HEK293 (cell line): ENCODE results near the gene REX1BD.

Experiments
- CTCF ChIP-seq: fragments of 450-650 bp; formaldehyde crosslinking; IDR thresholded peaks from 2 replicates; pipeline ENCODE4 v1.5.1; 2016; ENCODE audit warnings: missing biosample characterization, missing genetic modification characterization
- SALL2 ChIP-seq: fragments of 450-650 bp; formaldehyde crosslinking; IDR thresholded peaks from 2 replicates; pipeline ENCODE4 v1.5.0; 2017; ENCODE audit warnings: missing biosample characterization, mild to moderate bottlenecking, missing genetic modification characterization, borderline replicate concordance
- SP7 ChIP-seq: fragments of 450-650 bp; formaldehyde crosslinking; IDR thresholded peaks from 2 replicates; pipeline ENCODE4 v1.5.1; 2016; ENCODE audit warnings: missing biosample characterization, missing genetic modification characterization
- TCF7L2 ChIP-seq: IDR thresholded peaks from 2 replicates; pipeline ENCODE4 v1.6.1; 2011; ENCODE audit warnings: low read depth, mild to moderate bottlenecking, inconsistent platforms, low read length, moderate library complexity, borderline replicate concordance
- YY2 ChIP-seq: fragments of 450-650 bp; formaldehyde crosslinking; IDR thresholded peaks from 2 replicates; pipeline ENCODE4 v1.5.1; 2016; ENCODE audit warnings: missing biosample characterization, missing genetic modification characterization
- ZBTB17 ChIP-seq: fragments of 450-650 bp; formaldehyde crosslinking; IDR thresholded peaks from 2 replicates; pipeline ENCODE4 v1.5.1; 2016; ENCODE audit warnings: missing biosample characterization, missing genetic modification characterization
- ZNF394 ChIP-seq: fragments of 450-650 bp; formaldehyde crosslinking; IDR thresholded peaks from 2 replicates; pipeline ENCODE4 v1.5.1; 2016; ENCODE audit warnings: missing biosample characterization, missing genetic modification characterization, mild to moderate bottlenecking, moderate library complexity, borderline replicate concordance
- ZNF518A ChIP-seq: fragments of 450-650 bp; formaldehyde crosslinking; conservative IDR thresholded peaks from 2 replicates; pipeline ENCODE4 v1.5.1; 2016; ENCODE audit warnings: low read depth, missing biosample characterization, missing genetic modification characterization
- ZNF561 ChIP-seq: fragments of 450-650 bp; IDR thresholded peaks from 2 replicates; pipeline ENCODE4 v1.5.1; 2018; ENCODE audit warnings: missing biosample characterization, missing genetic modification characterization, borderline replicate concordance
- ZNF600 ChIP-seq: fragments of 450-650 bp; formaldehyde crosslinking; IDR thresholded peaks from 2 replicates; pipeline ENCODE4 v1.5.1; 2016; ENCODE audit warnings: missing biosample characterization, missing genetic modification characterization
- ZNF624 ChIP-seq: fragments of 450-650 bp; formaldehyde crosslinking; IDR thresholded peaks from 2 replicates; pipeline ENCODE4 v1.5.1; 2017; ENCODE audit warnings: missing biosample characterization, missing genetic modification characterization
- ZNF660 ChIP-seq: fragments of 450-650 bp; IDR thresholded peaks from 2 replicates; pipeline ENCODE4 v1.5.1; 2018; ENCODE audit warnings: missing biosample characterization, mild to moderate bottlenecking, missing genetic modification characterization
- ZNF677 ChIP-seq: fragments of 450-650 bp; IDR thresholded peaks from 2 replicates; pipeline ENCODE4 v1.5.0; 2018; ENCODE audit warnings: missing biosample characterization, mild to moderate bottlenecking, missing genetic modification characterization, moderate library complexity
- ZNF692 ChIP-seq: fragments of 450-650 bp; formaldehyde crosslinking; IDR thresholded peaks from 2 replicates; pipeline ENCODE4 v1.5.1; 2016; ENCODE audit warnings: missing biosample characterization, missing genetic modification characterization
- ZNF843 ChIP-seq: fragments of 450-650 bp; formaldehyde crosslinking; IDR thresholded peaks from 2 replicates; pipeline ENCODE4 v1.5.1; 2016; ENCODE audit warnings: missing biosample characterization, missing genetic modification characterization
- ZSCAN23 ChIP-seq: fragments of 450-650 bp; formaldehyde crosslinking; IDR thresholded peaks from 2 replicates; pipeline ENCODE4 v1.5.1; 2016; ENCODE audit warnings: missing biosample characterization, missing genetic modification characterization
- TF ChIP-seq, protein P1 (sequence below): fragments of 450-650 bp; formaldehyde crosslinking; IDR thresholded peaks from 2 replicates; pipeline ENCODE4 v1.5.1; 2017; ENCODE audit warnings: missing biosample characterization, mild to moderate bottlenecking, missing genetic modification characterization, moderate library complexity
- TF ChIP-seq, protein P2 (sequence below): fragments of 450-650 bp; formaldehyde crosslinking; IDR thresholded peaks from 2 replicates; pipeline ENCODE4 v1.5.1; 2016; ENCODE audit warnings: missing biosample characterization, missing genetic modification characterization
- TF ChIP-seq, protein P3 (sequence below): fragments of 450-650 bp; formaldehyde crosslinking; IDR thresholded peaks from 2 replicates; pipeline ENCODE4 v1.5.1; 2016; ENCODE audit warnings: missing biosample characterization, missing genetic modification characterization

The REX1BD gene

DNA sequence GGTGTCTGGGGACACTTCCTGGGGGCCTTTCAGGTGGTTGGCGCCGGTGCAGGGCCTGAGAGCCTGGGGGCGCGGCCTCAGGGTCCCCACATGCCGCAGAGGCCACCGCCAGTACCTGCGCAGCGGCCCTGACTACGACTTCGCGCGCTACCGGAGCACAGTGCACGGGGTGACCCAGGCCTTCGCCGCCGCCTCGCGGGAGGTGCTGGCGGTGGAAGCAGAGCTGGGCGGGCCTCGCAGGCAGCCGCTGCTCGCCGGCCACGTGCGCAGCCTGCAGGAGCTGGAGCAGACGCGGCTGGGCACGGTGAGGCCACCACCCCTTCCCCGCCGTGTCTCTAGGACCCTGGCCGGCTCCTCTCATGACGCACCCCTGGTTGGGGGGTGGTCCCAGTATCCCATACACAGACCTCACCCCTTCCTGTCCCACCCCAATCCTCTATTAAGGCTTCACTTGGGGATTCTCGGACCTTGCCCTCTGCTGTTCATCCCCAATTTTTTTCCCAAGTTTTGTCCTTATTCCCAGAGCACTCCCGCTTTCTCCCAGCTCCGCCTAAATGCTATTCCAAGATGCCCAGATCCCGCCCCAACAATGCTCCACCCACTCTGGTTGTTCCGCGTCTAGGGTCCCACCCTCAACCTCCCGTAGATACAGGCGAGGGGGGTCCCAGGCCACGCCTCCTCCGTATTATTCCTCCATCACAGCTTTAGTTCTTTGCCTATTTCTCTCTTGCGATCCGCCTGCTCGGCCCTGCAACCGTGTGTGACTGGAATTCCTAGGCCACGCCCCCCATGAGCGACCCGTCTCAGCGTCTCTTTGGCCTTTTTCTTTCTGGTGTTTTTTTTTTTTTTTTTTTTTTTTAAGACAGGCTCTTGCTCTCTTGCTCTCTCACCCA, 1.0 kb downstream of the REX1BD start (continued):
- TF ChIP-seq ZNF394 (tag by site-specific recombination), result no peak
- no peak for TF ChIP-seq ZSCAN23 (tag by site-specific recombination)
- TF ChIP-seq YY2 (tag by site-specific recombination), result no peak
- TF ChIP-seq, protein P1, sequence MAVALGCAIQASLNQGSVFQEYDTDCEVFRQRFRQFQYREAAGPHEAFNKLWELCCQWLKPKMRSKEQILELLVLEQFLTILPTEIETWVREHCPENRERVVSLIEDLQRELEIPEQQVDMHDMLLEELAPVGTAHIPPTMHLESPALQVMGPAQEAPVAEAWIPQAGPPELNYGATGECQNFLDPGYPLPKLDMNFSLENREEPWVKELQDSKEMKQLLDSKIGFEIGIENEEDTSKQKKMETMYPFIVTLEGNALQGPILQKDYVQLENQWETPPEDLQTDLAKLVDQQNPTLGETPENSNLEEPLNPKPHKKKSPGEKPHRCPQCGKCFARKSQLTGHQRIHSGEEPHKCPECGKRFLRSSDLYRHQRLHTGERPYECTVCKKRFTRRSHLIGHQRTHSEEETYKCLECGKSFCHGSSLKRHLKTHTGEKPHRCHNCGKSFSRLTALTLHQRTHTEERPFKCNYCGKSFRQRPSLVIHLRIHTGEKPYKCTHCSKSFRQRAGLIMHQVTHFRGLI, result peak; percentile 62; the same call in 1 of the 2 replicates
- no peak for TF ChIP-seq SALL2 (tag by site-specific recombination)
- no peak for TF ChIP-seq TCF7L2
- TF ChIP-seq, protein P2, sequence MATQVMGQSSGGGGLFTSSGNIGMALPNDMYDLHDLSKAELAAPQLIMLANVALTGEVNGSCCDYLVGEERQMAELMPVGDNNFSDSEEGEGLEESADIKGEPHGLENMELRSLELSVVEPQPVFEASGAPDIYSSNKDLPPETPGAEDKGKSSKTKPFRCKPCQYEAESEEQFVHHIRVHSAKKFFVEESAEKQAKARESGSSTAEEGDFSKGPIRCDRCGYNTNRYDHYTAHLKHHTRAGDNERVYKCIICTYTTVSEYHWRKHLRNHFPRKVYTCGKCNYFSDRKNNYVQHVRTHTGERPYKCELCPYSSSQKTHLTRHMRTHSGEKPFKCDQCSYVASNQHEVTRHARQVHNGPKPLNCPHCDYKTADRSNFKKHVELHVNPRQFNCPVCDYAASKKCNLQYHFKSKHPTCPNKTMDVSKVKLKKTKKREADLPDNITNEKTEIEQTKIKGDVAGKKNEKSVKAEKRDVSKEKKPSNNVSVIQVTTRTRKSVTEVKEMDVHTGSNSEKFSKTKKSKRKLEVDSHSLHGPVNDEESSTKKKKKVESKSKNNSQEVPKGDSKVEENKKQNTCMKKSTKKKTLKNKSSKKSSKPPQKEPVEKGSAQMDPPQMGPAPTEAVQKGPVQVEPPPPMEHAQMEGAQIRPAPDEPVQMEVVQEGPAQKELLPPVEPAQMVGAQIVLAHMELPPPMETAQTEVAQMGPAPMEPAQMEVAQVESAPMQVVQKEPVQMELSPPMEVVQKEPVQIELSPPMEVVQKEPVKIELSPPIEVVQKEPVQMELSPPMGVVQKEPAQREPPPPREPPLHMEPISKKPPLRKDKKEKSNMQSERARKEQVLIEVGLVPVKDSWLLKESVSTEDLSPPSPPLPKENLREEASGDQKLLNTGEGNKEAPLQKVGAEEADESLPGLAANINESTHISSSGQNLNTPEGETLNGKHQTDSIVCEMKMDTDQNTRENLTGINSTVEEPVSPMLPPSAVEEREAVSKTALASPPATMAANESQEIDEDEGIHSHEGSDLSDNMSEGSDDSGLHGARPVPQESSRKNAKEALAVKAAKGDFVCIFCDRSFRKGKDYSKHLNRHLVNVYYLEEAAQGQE (tag by site-specific recombination), result no peak
- no peak for TF ChIP-seq ZNF660 (tag by site-specific recombination)
- TF ChIP-seq ZNF624 (tag by site-specific recombination), result no peak
- peak; percentile 69 for TF ChIP-seq ZBTB17 (tag by site-specific recombination)
- peak; percentile 97 for TF ChIP-seq ZNF600 (tag by site-specific recombination)
- TF ChIP-seq ZNF692 (tag by site-specific recombination), result peak; percentile 59; the same call in 1 of the 2 replicates
- TF ChIP-seq ZNF677 (tag by site-specific recombination), result no peak
- peak; percentile 81 for TF ChIP-seq CTCF
- TF ChIP-seq ZNF843 (tag by site-specific recombination), result no peak
- peak; percentile 20; the same call in 1 of the 2 replicates for TF ChIP-seq ZNF561 (tag by site-specific recombination)
- TF ChIP-seq, protein P3, sequence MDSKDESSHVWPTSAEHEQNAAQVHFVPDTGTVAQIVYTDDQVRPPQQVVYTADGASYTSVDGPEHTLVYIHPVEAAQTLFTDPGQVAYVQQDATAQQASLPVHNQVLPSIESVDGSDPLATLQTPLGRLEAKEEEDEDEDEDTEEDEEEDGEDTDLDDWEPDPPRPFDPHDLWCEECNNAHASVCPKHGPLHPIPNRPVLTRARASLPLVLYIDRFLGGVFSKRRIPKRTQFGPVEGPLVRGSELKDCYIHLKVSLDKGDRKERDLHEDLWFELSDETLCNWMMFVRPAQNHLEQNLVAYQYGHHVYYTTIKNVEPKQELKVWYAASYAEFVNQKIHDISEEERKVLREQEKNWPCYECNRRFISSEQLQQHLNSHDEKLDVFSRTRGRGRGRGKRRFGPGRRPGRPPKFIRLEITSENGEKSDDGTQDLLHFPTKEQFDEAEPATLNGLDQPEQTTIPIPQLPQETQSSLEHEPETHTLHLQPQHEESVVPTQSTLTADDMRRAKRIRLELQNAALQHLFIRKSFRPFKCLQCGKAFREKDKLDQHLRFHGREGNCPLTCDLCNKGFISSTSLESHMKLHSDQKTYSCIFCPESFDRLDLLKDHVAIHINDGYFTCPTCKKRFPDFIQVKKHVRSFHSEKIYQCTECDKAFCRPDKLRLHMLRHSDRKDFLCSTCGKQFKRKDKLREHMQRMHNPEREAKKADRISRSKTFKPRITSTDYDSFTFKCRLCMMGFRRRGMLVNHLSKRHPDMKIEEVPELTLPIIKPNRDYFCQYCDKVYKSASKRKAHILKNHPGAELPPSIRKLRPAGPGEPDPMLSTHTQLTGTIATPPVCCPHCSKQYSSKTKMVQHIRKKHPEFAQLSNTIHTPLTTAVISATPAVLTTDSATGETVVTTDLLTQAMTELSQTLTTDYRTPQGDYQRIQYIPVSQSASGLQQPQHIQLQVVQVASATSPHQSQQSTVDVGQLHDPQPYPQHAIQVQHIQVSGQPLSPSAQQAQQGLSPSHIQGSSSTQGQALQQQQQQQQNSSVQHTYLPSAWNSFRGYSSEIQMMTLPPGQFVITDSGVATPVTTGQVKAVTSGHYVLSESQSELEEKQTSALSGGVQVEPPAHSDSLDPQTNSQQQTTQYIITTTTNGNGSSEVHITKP (tag by site-specific recombination), result 0 out of 2 replicates have a peak, but pooled peaks have one; percentile 19
- no peak for TF ChIP-seq ZNF518A (tag by site-specific recombination)
- TF ChIP-seq SP7, result 0 out of 2 replicates have a peak, but pooled peaks have one; percentile 3
